HepG2 (cell line): Measurements from ENCODE around the gene MTCH1. TPM values are rescaled to one million over a fixed set of nuclear protein-coding genes. Genes with fewer than 3 reads are reported as not detected.

Source experiments
- CEBPB ChIP-seq: IDR thresholded peaks from 2 replicates; pipeline ENCODE4 v1.6.1; 2011; ENCODE audit warnings: low read depth, low read length, improper control_type of control experiment, borderline replicate concordance
- CREM ChIP-seq, 2 experiments: sonication (generic) in 1 of 2; formaldehyde crosslinking in 1 of 2; IDR thresholded peaks; 2 replicates each; pipeline versions ENCODE4 v1.4.0 to v1.6.1; 2016 to 2020; ENCODE audit warnings: antibody characterized with exemption in 1 of 2, mild to moderate bottlenecking in 1 of 2, missing genetic modification reagents in 1 of 2
- HNRNPUL1 ChIP-seq: fragments of 200-400 bp; formaldehyde crosslinking; IDR thresholded peaks from 2 replicates; pipeline ENCODE4 v1.6.1; 2017; ENCODE audit warnings: low read depth, mild to moderate bottlenecking, low read length, moderate library complexity
- MYC ChIP-seq: sonication (generic); formaldehyde crosslinking; IDR thresholded peaks from 2 replicates; pipeline ENCODE4 v1.9.0; 2021; ENCODE audit warnings: missing genetic modification reagents, borderline replicate concordance
- NR0B2 ChIP-seq: sonication (generic); formaldehyde crosslinking; IDR thresholded peaks from 2 replicates; pipeline ENCODE4 v1.4.0; 2020; ENCODE audit warnings: mild to moderate bottlenecking, missing genetic modification reagents
- SP2 ChIP-seq: sonication (generic); formaldehyde crosslinking; IDR thresholded peaks from 2 replicates; pipeline ENCODE4 v1.5.1; 2020; ENCODE audit warnings: mild to moderate bottlenecking, missing genetic modification reagents
- STAT6 ChIP-seq: sonication (generic); formaldehyde crosslinking; IDR thresholded peaks from 2 replicates; pipeline ENCODE4 v1.4.0; 2020; ENCODE audit warnings: missing genetic modification reagents, mild to moderate bottlenecking, borderline replicate concordance
- TAF1 ChIP-seq: sonication (generic); formaldehyde crosslinking; IDR thresholded peaks from 2 replicates; pipeline ENCODE4 v1.4.0; 2020; ENCODE audit warnings: missing genetic modification reagents
- ZHX1 ChIP-seq: sonication (generic); formaldehyde crosslinking; IDR thresholded peaks from 2 replicates; pipeline ENCODE4 v1.8.1; 2022; ENCODE audit warnings: low read depth, mild to moderate bottlenecking, missing genetic modification reagents
- ZNF20 ChIP-seq: sonication (generic); formaldehyde crosslinking; IDR thresholded peaks from 2 replicates; pipeline ENCODE4 v1.4.0; 2020; ENCODE audit warnings: mild to moderate bottlenecking, moderate library complexity, missing genetic modification reagents
- ZNF44 ChIP-seq: sonication (generic); formaldehyde crosslinking; IDR thresholded peaks from 2 replicates; pipeline ENCODE4 v1.5.1; 2020; ENCODE audit warnings: mild to moderate bottlenecking, missing genetic modification reagents
- polyA plus RNA-seq, 8 experiments: library from polyadenylated mRNA; depleted of rRNA in 3 of 8; stranded (reverse) in 7 of 8; unstranded in 1 of 8; fragments of >200 nt; fragmentation: Illumina TruSeq in 4 of 8; extraction: Trizol in 4 of 8; gene quantifications; 2 replicates each; pipeline versions ENCODE4 v1.2.1 to v1.2.3, GENCODE V29; 2011 to 2016; ENCODE audit warnings: low read depth in 4 of 8, missing spikeins in 1 of 8, mixed read lengths in 1 of 8; ENCODE audit not compliant: insufficient read depth in 1 of 8
- total RNA-seq, 5 experiments: library from RNA; depleted of rRNA; stranded (reverse); fragments of >200 nt; fragmentation: Illumina TruSeq; extraction: Trizol; gene quantifications; 2 replicates each; pipeline ENCODE4 v1.2.3, GENCODE V29; 2016; ENCODE audit warnings: low read depth in 1 of 5
- TF ChIP-seq, protein P1 (sequence below), 2 experiments: sonication (generic) in 1 of 2; formaldehyde crosslinking in 1 of 2; IDR thresholded peaks; 2 replicates each; pipeline versions ENCODE4 v1.4.0 to v1.6.1; 2016 to 2020; ENCODE audit warnings: borderline replicate concordance in 1 of 2, low read depth in 1 of 2, mild to moderate bottlenecking in 1 of 2, missing genetic modification reagents in 1 of 2
- TF ChIP-seq, protein P2 (sequence below): sonication (generic); formaldehyde crosslinking; IDR thresholded peaks from 2 replicates; pipeline ENCODE4; 2020; ENCODE audit warnings: missing genetic modification reagents, mild to moderate bottlenecking, borderline replicate concordance

The MTCH1 gene
- total and polyA plus RNA-seq, 2 of the 13 experiments (the other 11 are each of a cell fraction or from before 2014, with no cell fraction given) = 86.2 to 144 TPM

DNA sequence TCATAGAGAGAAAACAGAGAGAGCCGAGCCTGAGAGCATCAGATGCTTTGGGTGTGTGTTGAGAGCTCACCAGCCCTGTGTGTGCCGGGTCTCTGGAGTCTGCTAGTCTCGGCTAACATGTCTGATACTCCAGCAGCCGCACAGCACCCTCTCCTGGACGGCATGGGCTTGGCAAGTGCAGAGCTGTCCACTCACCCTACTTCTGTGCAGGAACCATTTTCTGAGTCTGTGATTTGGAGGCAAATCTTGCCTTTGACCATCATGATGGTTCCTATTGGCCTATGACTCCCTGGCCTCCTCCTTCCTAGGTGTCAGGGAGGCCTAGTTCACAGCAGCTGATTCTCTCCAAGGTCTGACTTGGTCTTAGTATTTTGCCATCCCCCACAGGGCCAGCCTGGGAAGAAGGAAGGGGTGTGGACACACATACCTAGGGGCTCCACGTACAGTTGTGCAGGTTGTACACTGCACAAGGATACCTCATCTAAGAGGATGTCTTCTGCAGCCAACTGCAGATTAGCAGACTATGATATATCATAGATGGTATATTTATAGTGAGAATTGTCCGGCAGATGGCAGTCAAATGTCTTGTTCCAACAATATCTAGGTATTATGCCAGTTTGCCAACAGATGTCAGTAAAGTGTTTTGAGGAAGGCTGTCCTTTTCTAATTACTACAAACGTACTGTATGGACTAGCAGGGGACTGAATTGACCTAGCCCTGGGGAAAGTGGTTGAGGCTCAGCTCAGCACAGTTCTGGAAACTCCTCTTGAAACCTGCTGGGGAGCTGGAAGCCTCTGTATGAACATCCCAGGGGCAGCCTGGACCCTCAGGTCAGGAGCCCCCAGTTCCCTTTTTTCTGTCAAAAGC is 32.4 kb upstream of the MTCH1 start (continued):
- TF ChIP-seq ZNF44 (CRISPR knock-in tag) (peak; percentile 7; the same call in 1 of the 2 replicates), CREM (IDR thresholded peaks at IDR 0.05) (peak; percentile 18; the same call in 1 of the 2 replicates), CREM (CRISPR knock-in tag; IDR thresholded peaks at IDR 0.05) (no peak), STAT6 (CRISPR knock-in tag) (no peak), NR0B2 (CRISPR knock-in tag) (no peak), HNRNPUL1 (no peak), MYC (CRISPR knock-in tag) (no peak), ZNF20 (no peak), ZHX1 (CRISPR knock-in tag) (no peak), SP2 (CRISPR knock-in tag) (no peak), TAF1 (CRISPR knock-in tag) (no peak; the same call in 1 of the 2 replicates), CEBPB (no peak)
- TF ChIP-seq, protein P1, sequence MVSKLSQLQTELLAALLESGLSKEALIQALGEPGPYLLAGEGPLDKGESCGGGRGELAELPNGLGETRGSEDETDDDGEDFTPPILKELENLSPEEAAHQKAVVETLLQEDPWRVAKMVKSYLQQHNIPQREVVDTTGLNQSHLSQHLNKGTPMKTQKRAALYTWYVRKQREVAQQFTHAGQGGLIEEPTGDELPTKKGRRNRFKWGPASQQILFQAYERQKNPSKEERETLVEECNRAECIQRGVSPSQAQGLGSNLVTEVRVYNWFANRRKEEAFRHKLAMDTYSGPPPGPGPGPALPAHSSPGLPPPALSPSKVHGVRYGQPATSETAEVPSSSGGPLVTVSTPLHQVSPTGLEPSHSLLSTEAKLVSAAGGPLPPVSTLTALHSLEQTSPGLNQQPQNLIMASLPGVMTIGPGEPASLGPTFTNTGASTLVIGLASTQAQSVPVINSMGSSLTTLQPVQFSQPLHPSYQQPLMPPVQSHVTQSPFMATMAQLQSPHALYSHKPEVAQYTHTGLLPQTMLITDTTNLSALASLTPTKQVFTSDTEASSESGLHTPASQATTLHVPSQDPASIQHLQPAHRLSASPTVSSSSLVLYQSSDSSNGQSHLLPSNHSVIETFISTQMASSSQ (IDR thresholded peaks at IDR 0.05; ENCODE audit: low read depth) = no peak
- TF ChIP-seq, protein P1 (CRISPR knock-in tag; IDR thresholded peaks at IDR 0.05; ENCODE audit: borderline replicate concordance) = no peak
- TF ChIP-seq, protein P2, sequence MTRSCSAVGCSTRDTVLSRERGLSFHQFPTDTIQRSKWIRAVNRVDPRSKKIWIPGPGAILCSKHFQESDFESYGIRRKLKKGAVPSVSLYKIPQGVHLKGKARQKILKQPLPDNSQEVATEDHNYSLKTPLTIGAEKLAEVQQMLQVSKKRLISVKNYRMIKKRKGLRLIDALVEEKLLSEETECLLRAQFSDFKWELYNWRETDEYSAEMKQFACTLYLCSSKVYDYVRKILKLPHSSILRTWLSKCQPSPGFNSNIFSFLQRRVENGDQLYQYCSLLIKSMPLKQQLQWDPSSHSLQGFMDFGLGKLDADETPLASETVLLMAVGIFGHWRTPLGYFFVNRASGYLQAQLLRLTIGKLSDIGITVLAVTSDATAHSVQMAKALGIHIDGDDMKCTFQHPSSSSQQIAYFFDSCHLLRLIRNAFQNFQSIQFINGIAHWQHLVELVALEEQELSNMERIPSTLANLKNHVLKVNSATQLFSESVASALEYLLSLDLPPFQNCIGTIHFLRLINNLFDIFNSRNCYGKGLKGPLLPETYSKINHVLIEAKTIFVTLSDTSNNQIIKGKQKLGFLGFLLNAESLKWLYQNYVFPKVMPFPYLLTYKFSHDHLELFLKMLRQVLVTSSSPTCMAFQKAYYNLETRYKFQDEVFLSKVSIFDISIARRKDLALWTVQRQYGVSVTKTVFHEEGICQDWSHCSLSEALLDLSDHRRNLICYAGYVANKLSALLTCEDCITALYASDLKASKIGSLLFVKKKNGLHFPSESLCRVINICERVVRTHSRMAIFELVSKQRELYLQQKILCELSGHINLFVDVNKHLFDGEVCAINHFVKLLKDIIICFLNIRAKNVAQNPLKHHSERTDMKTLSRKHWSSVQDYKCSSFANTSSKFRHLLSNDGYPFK (CRISPR knock-in tag) = peak; percentile 39; the same call in 1 of the 2 replicates
